HUES6 (cell line): ENCODE results near the gene MAS1L.
"Not testable (repeated sequence)": the region's sequence is repeated elsewhere in the genome, so short reads cannot be mapped to it uniquely, and the experiment has no call there.

Source experiments
- H3K27ac ChIP-seq: 2 replicates; pipeline ENCODE4 v1.7.0; 2013; ENCODE audit warnings: low read depth, mild to moderate bottlenecking, low read length, inconsistent platforms
- H3K27me3 ChIP-seq: 2 replicates; pipeline ENCODE4 v1.6.1; 2013; ENCODE audit warnings: low read length; ENCODE audit not compliant: control insufficient read depth, insufficient read depth
- H3K36me3 ChIP-seq: 2 replicates; pipeline ENCODE4 v1.6.1; 2013; ENCODE audit warnings: low read length; ENCODE audit not compliant: control insufficient read depth, insufficient read depth
- H3K4me1 ChIP-seq: 2 replicates; pipeline ENCODE4 v1.6.1; 2013; ENCODE audit warnings: low read length; ENCODE audit not compliant: control insufficient read depth, insufficient read depth
- H3K4me3 ChIP-seq: 2 replicates; pipeline ENCODE4 v1.5.1; 2013; ENCODE audit warnings: low read depth, low read length
- H3K9ac ChIP-seq: one replicate; pipeline ENCODE4 v1.6.1; 2013; ENCODE audit warnings: mild to moderate bottlenecking, low read length
- H3K9me3 ChIP-seq: 2 replicates; pipeline ENCODE4 v1.6.1; 2013; ENCODE audit warnings: low read depth, low read length; ENCODE audit not compliant: control insufficient read depth, insufficient read depth

MAS1L gene

DNA sequence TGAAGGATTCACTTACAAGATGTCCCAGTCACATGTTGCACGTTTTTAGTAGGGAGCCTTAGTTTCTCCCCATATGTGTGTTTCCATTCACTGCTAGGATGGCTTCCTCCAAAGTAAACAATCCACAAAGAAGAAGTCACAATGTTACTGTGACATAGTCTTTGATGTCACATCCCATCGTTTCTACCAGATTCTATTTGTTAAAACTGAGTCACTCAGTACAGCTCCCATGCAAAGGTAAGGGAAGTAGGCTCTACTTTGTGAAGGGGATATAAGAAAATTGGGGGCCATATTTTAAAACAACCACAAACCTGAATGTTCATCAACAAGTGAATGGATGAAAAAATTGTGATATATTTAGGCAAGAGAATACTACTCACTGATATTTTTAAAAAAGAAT lies 30.8 kb downstream of the MAS1L start, which contains the start of the genes OR11A1 and OR2H1:
TSS of gene OR11A1 (minus strand) at position 101 of the 400 bp plus-strand sequence. CDS start 29,430 bp downstream, outside the sequence.
TSS of gene OR2H1 (plus strand) at position 185 of the 400 bp plus-strand sequence. CDS start 4,615 bp downstream, outside the sequence.
- no peak within 1 kb of the TSS for H3K9ac ChIP-seq
- H3K27me3 ChIP-seq: no peaks in the 10 kb centered on the region
- H3K27ac ChIP-seq: no peak within 1 kb of the TSS
- no peaks in the 10 kb centered on the region for H3K36me3 ChIP-seq
- H3K4me1 ChIP-seq: no peaks in the 10 kb centered on the region
- H3K9me3 ChIP-seq: no peaks in the 10 kb centered on the region
- no peak within 1 kb of the TSS for H3K4me3 ChIP-seq

DNA sequence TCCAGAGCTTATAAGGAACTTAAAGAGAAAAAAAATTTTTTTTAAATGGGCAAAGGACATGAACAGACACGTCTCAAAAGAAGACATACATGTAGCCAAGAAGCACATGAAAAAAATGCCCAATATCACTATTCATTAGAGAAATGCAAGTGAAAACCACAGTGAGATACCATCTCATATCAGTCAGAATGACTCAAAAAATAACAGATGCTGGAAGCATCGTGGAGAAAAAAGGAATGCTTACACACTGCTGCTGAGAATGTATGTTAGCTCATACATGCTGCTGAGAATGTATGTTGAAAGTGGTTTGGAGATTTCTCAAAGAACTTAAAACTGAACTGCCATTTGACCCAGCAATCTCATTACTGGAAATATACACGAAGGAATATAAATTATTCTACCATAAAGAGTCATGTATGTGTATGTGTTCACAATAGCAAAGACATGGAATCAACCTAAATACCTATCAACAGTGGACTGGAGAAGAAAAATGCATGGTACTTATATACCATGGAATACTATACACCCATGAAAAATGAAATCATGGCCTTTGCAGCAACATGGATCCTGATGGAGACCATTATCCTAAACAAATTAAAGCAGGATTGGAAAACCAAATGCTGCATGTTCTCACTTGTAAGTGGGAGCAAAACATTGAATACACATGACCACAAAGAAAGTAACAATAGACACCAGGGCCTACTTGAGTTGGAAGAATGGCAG lies 36.1 kb downstream of the MAS1L start:
- Histone ChIP-seq H3K4me1 (peaks cover 7% of the 10 kb centered on the region), H3K27me3 (no peaks in the 10 kb centered on the region), H3K27ac (no peak overlapping the region), H3K4me3 (no peak overlapping the region), H3K36me3 (no peaks in the 10 kb centered on the region), H3K9ac (no peak overlapping the region), H3K9me3 (no peaks in the 10 kb centered on the region)

DNA sequence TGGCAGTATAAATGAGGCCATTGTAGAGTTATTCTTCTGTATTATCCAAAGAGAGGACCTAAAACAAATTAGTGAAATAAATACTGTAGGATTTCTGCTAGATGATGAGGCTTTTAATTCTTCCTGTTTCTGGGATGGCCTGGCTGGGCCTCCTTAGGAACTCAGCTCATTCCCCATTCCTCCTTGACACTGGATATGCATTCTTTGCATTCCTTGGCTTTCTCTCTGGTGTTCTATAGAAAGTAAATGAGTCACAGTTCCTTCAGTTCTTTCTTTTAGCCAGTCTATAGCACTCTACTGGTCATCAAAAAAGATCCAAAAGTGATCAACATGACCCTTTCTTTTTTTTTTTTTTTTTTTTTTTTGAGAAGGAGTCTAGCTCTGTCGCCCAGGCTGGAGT lies 40.1 kb downstream of the MAS1L start:
- 0 out of 2 replicates have a peak, but pooled peaks cover 8% of the 10 kb centered on the region for H3K9me3 ChIP-seq
- peak overlapping the region; percentile 71; the same call in 1 of the 2 replicates for H3K27ac ChIP-seq
- no peaks in the 10 kb centered on the region for H3K27me3 ChIP-seq
- H3K4me1 ChIP-seq: peaks cover 7% of the 10 kb centered on the region
- no peak overlapping the region for H3K4me3 ChIP-seq
- H3K9ac ChIP-seq: no peak overlapping the region
- no peaks in the 10 kb centered on the region for H3K36me3 ChIP-seq

DNA sequence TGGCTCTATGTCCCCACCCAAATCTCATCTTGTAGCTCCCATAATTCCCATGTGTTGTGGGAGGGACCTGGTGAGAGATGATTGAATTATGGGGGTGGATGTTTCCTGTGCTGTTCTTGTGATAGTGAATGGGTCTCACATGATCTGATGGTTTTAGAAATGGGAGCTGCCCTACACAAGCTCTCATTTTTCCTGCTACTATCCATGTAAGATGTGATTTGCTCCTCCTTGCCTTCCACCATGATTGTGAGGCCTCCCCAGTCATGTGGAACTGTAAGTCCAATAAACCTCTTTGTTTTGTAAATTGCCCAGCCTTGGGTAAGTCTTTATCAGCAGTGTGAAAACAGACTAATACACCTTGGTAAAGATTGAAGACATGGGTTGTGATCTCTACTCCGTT lies 43.7 kb downstream of the MAS1L start:
- H3K9me3 ChIP-seq, H3K4me1 ChIP-seq, H3K27ac ChIP-seq, H3K9ac ChIP-seq, H3K4me3 ChIP-seq, H3K27me3 ChIP-seq, H3K36me3 ChIP-seq: not testable (repeated sequence)

DNA sequence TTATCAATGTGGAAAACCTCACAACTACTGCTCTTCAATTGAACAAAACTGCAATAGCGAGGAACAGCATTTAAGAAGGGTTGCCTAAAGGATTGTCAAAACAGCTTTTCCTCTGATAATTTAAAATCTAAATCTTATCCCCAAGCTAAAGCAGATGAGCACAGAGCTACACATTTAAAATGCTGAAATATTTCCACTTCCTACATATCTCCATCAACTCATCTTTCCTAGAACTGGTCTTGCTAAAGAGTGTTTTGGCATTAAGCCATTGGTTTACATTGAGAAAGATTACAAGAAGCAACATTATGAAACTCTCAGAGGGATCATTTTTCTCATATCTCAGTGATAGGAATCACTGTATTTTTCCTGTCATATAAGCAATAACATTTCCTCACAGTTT lies 45.0 kb downstream of the MAS1L start:
- no peaks in the 10 kb centered on the region for H3K27me3 ChIP-seq
- no peak overlapping the region for H3K4me3 ChIP-seq
- no peaks in the 10 kb centered on the region for H3K36me3 ChIP-seq
- H3K9me3 ChIP-seq: 0 out of 2 replicates have a peak, but pooled peaks cover 8% of the 10 kb centered on the region
- peaks cover 7% of the 10 kb centered on the region for H3K4me1 ChIP-seq
- H3K9ac ChIP-seq: no peak overlapping the region
- no peak overlapping the region for H3K27ac ChIP-seq

DNA sequence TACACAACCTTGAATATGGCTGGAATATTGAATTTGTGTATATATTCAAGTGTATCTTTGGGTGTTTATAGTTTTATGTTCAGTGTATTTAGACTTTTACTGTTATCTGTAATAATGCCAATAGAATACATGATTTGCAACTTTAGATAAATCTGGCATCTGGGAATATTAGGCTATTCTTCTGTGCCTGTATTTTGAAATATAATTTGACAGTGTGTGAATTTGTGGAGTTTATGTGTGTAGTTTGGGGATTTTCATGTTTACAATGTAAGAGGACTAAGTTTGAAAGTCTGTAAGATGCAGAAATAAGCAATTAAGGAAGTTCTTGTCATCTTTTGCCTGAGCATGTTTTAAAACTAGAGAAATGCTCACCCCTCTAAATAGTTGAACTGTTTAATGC lies 48.8 kb downstream of the MAS1L start, which contains the start of gene OR10C1:
TSS of gene OR10C1 (plus strand) at position 301 of the 400 bp plus-strand sequence. CDS start 710 bp downstream, outside the sequence.
- Histone ChIP-seq H3K36me3 (no peaks in the 10 kb centered on the region), H3K4me3 (no peak within 1 kb of the TSS), H3K9me3 (0 out of 2 replicates have a peak, but pooled peaks cover 2% of the 10 kb centered on the region), H3K9ac (no peak within 1 kb of the TSS), H3K27ac (no peak within 1 kb of the TSS), H3K27me3 (no peaks in the 10 kb centered on the region), H3K4me1 (no peaks in the 10 kb centered on the region)

DNA sequence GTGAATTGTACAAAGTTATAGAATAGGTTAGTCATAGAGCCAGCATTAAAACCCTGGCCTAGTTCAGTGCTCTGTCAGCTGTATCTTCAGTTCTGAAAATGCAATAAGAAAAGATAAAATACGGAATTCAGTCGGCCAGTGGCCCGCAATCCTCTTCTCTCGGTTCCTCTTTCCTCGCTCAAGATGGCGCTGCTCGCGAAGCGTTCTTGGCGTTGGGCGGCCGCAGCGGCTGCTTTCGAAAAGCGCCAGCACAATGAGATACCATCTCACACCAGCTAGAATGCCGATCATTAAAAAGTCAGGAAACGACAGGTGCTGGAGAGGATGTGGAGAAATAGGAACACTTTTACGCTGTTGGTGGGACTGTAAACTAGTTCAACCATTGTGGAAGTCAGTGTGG lies 51.0 kb downstream of the MAS1L start:
- H3K36me3 ChIP-seq, H3K27me3 ChIP-seq, H3K27ac ChIP-seq, H3K4me1 ChIP-seq, H3K9ac ChIP-seq, H3K4me3 ChIP-seq, H3K9me3 ChIP-seq: not testable (repeated sequence)
